Activated CD4-positive, alpha-beta T cell treated with anti-CD3 and anti-CD28 coated beads, Interleukin-2, amount 10 ng/mL, durations not matched to agents 24 days and 14 days (primary cell): ENCODE results near the gene AMY2B. TPM values are rescaled to one million over a fixed set of nuclear protein-coding genes. Genes with fewer than 3 reads are reported as not detected.
"Not testable (repeated sequence)": the region's sequence is repeated elsewhere in the genome, so short reads cannot be mapped to it uniquely, and the experiment has no call there.

Source experiments
- DNase-seq: peaks from one replicate; pipeline ENCODE4 v3.0.0; 2022
- H3K27ac Mint-ChIP-seq: one replicate; pipeline ENCODE4 v1.8.0; 2022; ENCODE audit warnings: mild to moderate bottlenecking, mixed read lengths
- H3K27me3 Mint-ChIP-seq: one replicate; pipeline ENCODE4 v1.8.0; 2022; ENCODE audit warnings: mixed read lengths
- H3K36me3 Mint-ChIP-seq: one replicate; pipeline ENCODE4 v1.8.0; 2022; ENCODE audit warnings: low read depth, mild to moderate bottlenecking, mixed read lengths
- H3K4me1 Mint-ChIP-seq: one replicate; pipeline ENCODE4 v1.8.0; 2021; ENCODE audit warnings: mixed read lengths
- H3K4me3 Mint-ChIP-seq: one replicate; pipeline ENCODE4 v1.8.0; 2022; ENCODE audit warnings: mild to moderate bottlenecking, moderate library complexity, mixed read lengths
- H3K9me3 Mint-ChIP-seq: one replicate; pipeline ENCODE4 v1.8.0; 2021; ENCODE audit warnings: mixed read lengths
- intact Hi-C: fragments of 100-400 bp; cut with micrococcal nuclease; formaldehyde crosslinking; loops from one replicate; pipeline ENCODE4 v1.15.1; 2023
- total RNA-seq: library from RNA; stranded (reverse); gene quantifications from 2 replicates; pipeline ENCODE4 v1.2.3, GENCODE V29; 2022

AMY2B gene
- 3.2 and 5.9 TPM in 2 replicates for total RNA-seq

- H3K9me3 Mint-ChIP-seq, DNase-seq, H3K4me1 Mint-ChIP-seq, H3K27me3 Mint-ChIP-seq, H3K4me3 Mint-ChIP-seq, H3K27ac Mint-ChIP-seq, H3K36me3 Mint-ChIP-seq, intact Hi-C loops: not testable (repeated sequence)
Observed at GRCh38 chr1:103571289-103571688, at the start of gene AMY2B. AMY2B (plus strand) TSS chr1:103571589; CDS start chr1:103571603, 14 bp downstream.

- Mint-ChIP-seq H3K4me3 (no peak overlapping the region), H3K27me3 (peaks cover 3% of the 10 kb centered on the region), H3K27ac (no peak overlapping the region), H3K36me3 (peaks cover 5% of the 10 kb centered on the region), H3K4me1 (peaks cover 19% of the 10 kb centered on the region), H3K9me3 (no peaks in the 10 kb centered on the region)
- DNase-seq, result no peak
- intact Hi-C loops, result no loop called here
Observed at GRCh38 chr1:103523346-103523745, 48.0 kb upstream of the AMY2B start.

DNA sequence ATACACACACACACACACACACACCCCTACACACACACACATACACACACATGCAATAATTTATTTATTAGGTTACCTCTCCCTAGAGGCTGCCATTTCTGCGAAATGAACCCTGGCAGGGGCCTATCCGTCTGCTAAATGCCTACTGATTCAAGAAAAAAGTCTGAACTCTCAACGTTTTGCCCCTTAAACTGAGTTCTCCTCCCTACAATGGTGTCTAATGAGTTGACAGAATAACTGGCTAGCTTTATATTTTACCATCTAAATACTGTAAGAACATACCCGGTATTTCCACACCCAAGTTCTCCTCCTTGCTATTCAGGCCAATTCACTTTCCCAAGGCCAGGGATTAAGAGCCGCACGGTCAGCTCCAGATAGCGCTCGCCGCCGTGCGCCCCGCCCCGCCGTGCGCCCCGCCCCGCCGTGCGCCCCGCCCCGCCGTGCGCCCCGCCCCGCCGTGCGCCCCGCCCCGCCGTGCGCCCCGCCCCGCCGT lies 46.2 kb upstream of the AMY2B start:
- Mint-ChIP-seq H3K36me3 (peaks cover 16% of the 10 kb centered on the region), H3K27me3 (peaks cover 3% of the 10 kb centered on the region), H3K27ac (peak overlapping the region; percentile 77), H3K9me3 (no peaks in the 10 kb centered on the region), H3K4me1 (peaks cover 34% of the 10 kb centered on the region), H3K4me3 (peak overlapping the region; percentile 84)
- intact Hi-C loops, result loop anchor here (1.0 to 5.0 kb wide), 2 partner anchors 9 to 158 kb away; no protein-coding TSS in a partner anchor
- no peak for DNase-seq

GRCh38 chr1:103525607-103526507 lies 45.5 kb upstream of the AMY2B start, which contains the start of gene RNPC3:
RNPC3 (plus strand) TSS chr1:103525699; CDS start chr1:103526071, 372 bp downstream.
- Mint-ChIP-seq H3K4me3 (peak within 1 kb of the TSS; percentile 100), H3K36me3 (peaks cover 23% of the 10 kb centered on the region), H3K9me3 (no peaks in the 10 kb centered on the region), H3K27me3 (peaks cover 3% of the 10 kb centered on the region), H3K27ac (peak within 1 kb of the TSS; percentile 99), H3K4me1 (peaks cover 38% of the 10 kb centered on the region)
- intact Hi-C loops, result loop anchor here (1.0 to 5.0 kb wide), 3 partner anchors 10 to 159 kb away; no protein-coding TSS in a partner anchor
- peak; percentile 95 for DNase-seq

DNA sequence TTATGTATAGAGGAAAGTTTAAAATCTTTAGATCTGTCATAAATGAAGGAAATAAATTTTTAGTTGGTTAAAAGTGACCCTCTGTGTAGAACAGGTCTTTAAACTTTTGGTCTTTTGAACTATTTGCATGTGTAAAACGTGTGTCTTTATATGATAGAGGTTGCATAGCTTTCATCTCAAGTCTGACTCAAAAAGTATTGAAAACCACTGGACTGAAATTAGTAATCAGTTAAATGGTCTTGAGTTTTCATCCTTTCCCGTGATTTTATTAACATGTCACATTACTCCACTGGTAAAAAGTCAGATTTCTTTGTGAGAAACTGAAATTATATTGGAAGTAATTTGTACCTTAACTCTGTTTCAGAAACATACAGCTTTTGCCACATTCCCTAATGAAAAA lies 44.1 kb upstream of the AMY2B start:
- H3K27ac Mint-ChIP-seq, result peak overlapping the region; percentile 74
- DNase-seq, result no peak
- peaks cover 36% of the 10 kb centered on the region for H3K36me3 Mint-ChIP-seq

DNA sequence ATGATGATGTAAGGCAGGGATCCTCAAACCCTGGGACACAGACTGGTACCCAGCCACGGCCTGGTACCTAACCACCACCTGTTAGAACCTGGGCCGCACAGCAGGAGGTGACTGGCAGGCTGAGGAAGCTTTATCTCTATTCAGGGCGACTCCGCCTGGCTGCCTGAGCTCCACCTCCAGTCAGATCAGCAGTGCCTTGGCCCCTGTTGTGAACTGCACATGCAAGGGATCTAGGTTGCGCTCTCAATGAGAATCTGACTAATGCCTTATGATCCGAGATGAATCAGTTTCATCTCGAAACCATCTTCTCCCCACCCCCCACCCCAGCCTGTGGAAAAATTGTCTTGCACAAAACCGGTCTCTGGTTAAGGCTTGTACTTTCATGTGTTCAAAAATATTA lies 41.6 kb upstream of the AMY2B start:
- Mint-ChIP-seq H3K9me3 (no peaks in the 10 kb centered on the region), H3K27me3 (no peaks in the 10 kb centered on the region), H3K4me1 (peaks cover 56% of the 10 kb centered on the region), H3K27ac (no peak overlapping the region), H3K36me3 (peaks cover 51% of the 10 kb centered on the region), H3K4me3 (no peak overlapping the region)
- DNase-seq, result no peak
- intact Hi-C loops, result loop anchor here (5.0 kb wide), 1 partner anchor 162 kb away; no protein-coding TSS in a partner anchor

More for the DNA sequence above, 44.1 kb upstream of the AMY2B start:
- Mint-ChIP-seq H3K9me3 (no peaks in the 10 kb centered on the region), H3K4me3 (peak overlapping the region; percentile 80), H3K4me1 (peaks cover 47% of the 10 kb centered on the region), H3K27me3 (peaks cover 3% of the 10 kb centered on the region)
- intact Hi-C loops, result loop anchor here (2.0 to 5.0 kb wide), 2 partner anchors 17 to 160 kb away; no protein-coding TSS in a partner anchor

DNA sequence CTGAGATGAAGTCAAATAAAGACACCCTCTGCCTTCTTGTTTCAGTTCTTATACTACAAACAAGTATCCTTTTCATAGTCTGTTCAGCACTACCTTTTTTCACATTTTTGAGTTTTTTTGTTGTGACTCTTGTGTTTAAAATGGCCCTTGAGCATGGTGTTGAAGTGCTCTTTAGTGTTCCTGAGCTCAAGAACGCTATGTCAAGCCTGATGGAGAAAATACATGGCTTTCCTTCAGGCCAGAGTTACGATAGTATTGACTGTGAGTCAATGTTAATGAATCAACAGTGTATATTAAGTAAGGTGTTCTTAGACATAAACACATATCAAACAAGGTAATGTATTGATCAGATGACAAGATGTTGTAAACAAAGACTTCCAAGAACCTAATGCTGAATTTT lies 33.2 kb upstream of the AMY2B start:
- Mint-ChIP-seq H3K36me3 (peaks cover 46% of the 10 kb centered on the region), H3K9me3 (no peaks in the 10 kb centered on the region), H3K27ac (no peak overlapping the region), H3K4me1 (peaks cover 7% of the 10 kb centered on the region), H3K27me3 (no peaks in the 10 kb centered on the region), H3K4me3 (no peak overlapping the region)
- DNase-seq, result no peak
- intact Hi-C loops, result no loop called here

- H3K4me1 Mint-ChIP-seq, result peaks cover 2% of the 10 kb centered on the region
- intact Hi-C loops, result no loop called here
Observed at GRCh38 chr1:103541431-103541830, 30.0 kb upstream of the AMY2B start.

GRCh38 chr1:103546496-103546895 lies 24.9 kb upstream of the AMY2B start:
- Mint-ChIP-seq H3K4me1 (peaks cover under 1% of the 10 kb centered on the region), H3K4me3 (no peak overlapping the region), H3K27me3 (no peaks in the 10 kb centered on the region), H3K27ac (no peak overlapping the region), H3K9me3 (no peaks in the 10 kb centered on the region), H3K36me3 (peaks cover 47% of the 10 kb centered on the region)
- no peak for DNase-seq
- intact Hi-C loops, result no loop called here

More at GRCh38 chr1:103541431-103541830, 30.0 kb upstream of the AMY2B start:
- no peaks in the 10 kb centered on the region for H3K9me3 Mint-ChIP-seq
- H3K36me3 Mint-ChIP-seq, result peaks cover 46% of the 10 kb centered on the region
- H3K4me3 Mint-ChIP-seq, result no peak overlapping the region
- no peaks in the 10 kb centered on the region for H3K27me3 Mint-ChIP-seq
- no peak overlapping the region for H3K27ac Mint-ChIP-seq
- no peak for DNase-seq

- H3K36me3 Mint-ChIP-seq, result peaks cover 48% of the 10 kb centered on the region
- H3K9me3 Mint-ChIP-seq, result no peaks in the 10 kb centered on the region
- no peak for DNase-seq
- no peaks in the 10 kb centered on the region for H3K4me1 Mint-ChIP-seq
- H3K27ac Mint-ChIP-seq, result no peak overlapping the region
- H3K27me3 Mint-ChIP-seq, result no peaks in the 10 kb centered on the region
- no peak overlapping the region for H3K4me3 Mint-ChIP-seq
- intact Hi-C loops, result no loop called here
Observed at GRCh38 chr1:103547840-103548239, 23.5 kb upstream of the AMY2B start.

- no peaks in the 10 kb centered on the region for H3K9me3 Mint-ChIP-seq
- no peak for DNase-seq
Observed at GRCh38 chr1:103560427-103560826, 11.0 kb upstream of the AMY2B start.

GRCh38 chr1:103561124-103561523 lies 10.3 kb upstream of the AMY2B start:
- H3K4me3 Mint-ChIP-seq, H3K27ac Mint-ChIP-seq, H3K9me3 Mint-ChIP-seq, H3K27me3 Mint-ChIP-seq, intact Hi-C loops, DNase-seq, H3K4me1 Mint-ChIP-seq, H3K36me3 Mint-ChIP-seq: not testable (repeated sequence)

More at GRCh38 chr1:103560427-103560826, 11.0 kb upstream of the AMY2B start:
- H3K4me3 Mint-ChIP-seq, result no peak overlapping the region
- no peak overlapping the region for H3K27ac Mint-ChIP-seq
- H3K27me3 Mint-ChIP-seq, result no peaks in the 10 kb centered on the region
- peaks cover 7% of the 10 kb centered on the region for H3K4me1 Mint-ChIP-seq
- intact Hi-C loops, result no loop called here
- H3K36me3 Mint-ChIP-seq, result peaks cover 14% of the 10 kb centered on the region

DNA sequence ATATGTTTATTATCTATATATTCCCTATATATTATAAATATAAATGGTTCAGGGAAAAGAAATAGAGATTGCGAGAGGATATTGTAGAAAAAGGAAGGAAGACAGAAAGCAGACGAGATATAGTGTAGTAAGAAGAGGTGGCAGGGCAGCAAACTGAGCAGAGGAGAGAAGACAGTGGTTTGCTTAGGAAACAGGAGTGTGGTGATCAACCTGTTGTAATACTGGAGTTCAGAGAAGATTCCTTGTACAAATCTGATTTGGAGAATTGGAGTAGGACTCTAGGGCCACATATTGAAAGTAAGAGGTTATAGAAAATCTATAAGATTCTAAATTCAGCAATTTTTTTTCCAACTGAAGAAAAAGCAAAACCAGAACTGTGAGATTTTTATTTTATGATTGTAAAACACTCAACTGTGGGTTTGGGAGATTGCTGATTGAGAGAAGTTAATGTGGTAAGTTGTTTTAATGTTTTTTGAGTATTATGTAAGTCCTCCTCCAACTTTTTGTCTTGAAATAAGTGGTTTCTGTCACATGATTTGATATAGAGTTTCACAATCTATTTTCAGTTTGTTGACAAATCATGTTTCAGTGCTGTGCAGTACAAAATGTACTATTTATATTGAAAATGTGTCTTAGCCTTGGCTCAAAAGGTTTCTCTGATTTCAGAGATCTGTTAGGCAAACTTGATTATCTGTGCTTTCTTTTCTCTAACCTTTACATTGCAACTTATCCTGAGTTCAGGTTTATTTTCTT lies 9.6 kb upstream of the AMY2B start:
- Mint-ChIP-seq H3K4me1 (peaks cover 7% of the 10 kb centered on the region), H3K27me3 (no peaks in the 10 kb centered on the region), H3K9me3 (no peaks in the 10 kb centered on the region), H3K36me3 (peaks cover 3% of the 10 kb centered on the region), H3K4me3 (no peak overlapping the region), H3K27ac (no peak overlapping the region)
- DNase-seq, result no peak
- intact Hi-C loops, result no loop called here
